GM12873 (cell line): ENCODE data around the gene PRKACB.

Experiments
- CTCF ChIP-seq: IDR thresholded peaks from 2 replicates; pipeline ENCODE4 v1.5.1; 2012; ENCODE audit warnings: low read depth, mild to moderate bottlenecking, moderate library complexity, low read length, control low read depth; ENCODE audit not compliant: insufficient read depth; ENCODE audit errors: missing control alignments

Gene PRKACB

GRCh38 chr1:84159533-84160240 lies 15.6 kb downstream of the PRKACB start:
- TF ChIP-seq CTCF = no peak

- no peak for TF ChIP-seq CTCF
These were observed 18.2 kb downstream of the PRKACB start for GRCh38 chr1:84162295-84162694.

- TF ChIP-seq CTCF = no peak
These were observed 19.3 kb downstream of the PRKACB start for GRCh38 chr1:84163123-84163931.

- no peak for TF ChIP-seq CTCF
These were observed 20.1 kb downstream of the PRKACB start for GRCh38 chr1:84164161-84164560.

GRCh38 chr1:84164567-84165021 lies 20.5 kb downstream of the PRKACB start:
- TF ChIP-seq CTCF = no peak

- TF ChIP-seq CTCF = no peak
These were observed 21.5 kb downstream of the PRKACB start for GRCh38 chr1:84165601-84166000.

GRCh38 chr1:84166797-84167196 lies 22.7 kb downstream of the PRKACB start:
- TF ChIP-seq CTCF = no peak
